HG03066 (cell line): ENCODE data around the gene TAB3.

Experiments
- ATAC-seq: cut with Tn5 transposase; IDR thresholded peaks from one replicate; pipeline ENCODE4 v1.9.1; 2021; ENCODE audit warnings: low read depth; ENCODE audit not compliant: unreplicated experiment

Gene TAB3

GRCh38 chrX:30889147-30890140 is at the start of gene TAB3:
TSS of gene TAB3 (minus strand) at chrX:30889254. CDS start at chrX:30859588, 29,666 bp downstream.
- ATAC-seq: peak; percentile 88

GRCh38 chrX:30938295-30938694 is 49.2 kb upstream of the TAB3 start:
- ATAC-seq: no peak

GRCh38 chrX:30935985-30936384 is 46.9 kb upstream of the TAB3 start:
- no peak for ATAC-seq

GRCh38 chrX:30931920-30932319 is 42.9 kb upstream of the TAB3 start:
- ATAC-seq: no peak

- no peak for ATAC-seq
These were observed 41.6 kb upstream of the TAB3 start for GRCh38 chrX:30930679-30931078.

- ATAC-seq: no peak
These were observed 41.1 kb upstream of the TAB3 start for GRCh38 chrX:30930143-30930542.

GRCh38 chrX:30920271-30920670 is 31.2 kb upstream of the TAB3 start:
- no peak for ATAC-seq

GRCh38 chrX:30918480-30918879 is 29.4 kb upstream of the TAB3 start:
- no peak for ATAC-seq

GRCh38 chrX:30913492-30913891 is 24.4 kb upstream of the TAB3 start:
- ATAC-seq: no peak

- ATAC-seq: no peak
These were observed 21.2 kb upstream of the TAB3 start for GRCh38 chrX:30910124-30910860.

- no peak for ATAC-seq
These were observed 17.7 kb upstream of the TAB3 start for GRCh38 chrX:30906726-30907125.

- no peak for ATAC-seq
These were observed 16.3 kb upstream of the TAB3 start for GRCh38 chrX:30905321-30905720.

- no peak for ATAC-seq
These were observed 15.6 kb upstream of the TAB3 start for GRCh38 chrX:30904632-30905031.

GRCh38 chrX:30904186-30904585 is 15.1 kb upstream of the TAB3 start:
- no peak for ATAC-seq

GRCh38 chrX:30900227-30900626 is 11.2 kb upstream of the TAB3 start:
- ATAC-seq: no peak

- ATAC-seq: no peak
These were observed 9.8 kb upstream of the TAB3 start for GRCh38 chrX:30898886-30899285.

- ATAC-seq: no peak
These were observed 6.3 kb upstream of the TAB3 start for GRCh38 chrX:30895370-30895769.

- no peak for ATAC-seq
These were observed 4.2 kb upstream of the TAB3 start for GRCh38 chrX:30893206-30893605.

- no peak for ATAC-seq
These were observed 3.5 kb upstream of the TAB3 start for GRCh38 chrX:30892591-30892990.

- ATAC-seq: peak; percentile 28
These were observed 418 bp downstream of the TAB3 start for GRCh38 chrX:30888526-30889146.

- ATAC-seq: no peak
These were observed 1.3 kb downstream of the TAB3 start for GRCh38 chrX:30887721-30888120.
